Mucosa of rectum (tissue), 2 donors: ENCODE measurements around the gene MSS51.
"Not testable (repeated sequence)": the region's sequence is repeated elsewhere in the genome, so short reads cannot be mapped to it uniquely, and the experiment has no call there.

ENCODE experiments used
- H3K27ac ChIP-seq, 2 donors: one replicate each; pipeline ENCODE4 v1.7.0; 2013; ENCODE audit warnings: inconsistent platforms in 2 of 2, low read depth in 2 of 2, low read length in 2 of 2
- H3K27me3 ChIP-seq, 2 donors: one replicate each; pipeline ENCODE4 v1.7.0; 2013; ENCODE audit warnings: low read length in 2 of 2; ENCODE audit not compliant: control insufficient read depth in 2 of 2, insufficient read depth in 2 of 2
- H3K36me3 ChIP-seq, 2 donors: one replicate each; pipeline ENCODE4 v1.7.0; 2013; ENCODE audit warnings: low read length in 2 of 2; ENCODE audit not compliant: control insufficient read depth in 2 of 2, insufficient read depth in 2 of 2
- H3K4me1 ChIP-seq, 2 donors: one replicate each; pipeline ENCODE4 v1.7.0; 2013; ENCODE audit warnings: low read length in 2 of 2, mild to moderate bottlenecking in 1 of 2; ENCODE audit not compliant: control insufficient read depth in 2 of 2, insufficient read depth in 2 of 2
- H3K4me3 ChIP-seq, 2 donors: one replicate each; pipeline ENCODE4 v1.7.0; 2013; ENCODE audit warnings: low read length in 2 of 2
- H3K9ac ChIP-seq, 2 donors: one replicate each; pipeline ENCODE4 v1.7.0; 2013; ENCODE audit warnings: low read length in 2 of 2, low read depth in 1 of 2, mild to moderate bottlenecking in 1 of 2
- H3K9me3 ChIP-seq, 2 donors: one replicate each; pipeline ENCODE4 v1.7.0; 2013; ENCODE audit warnings: low read length in 2 of 2; ENCODE audit not compliant: control insufficient read depth in 2 of 2
- donor health status: healthy.
- donor health status: Normal muscosa, but diverticular disease.

Gene MSS51

DNA sequence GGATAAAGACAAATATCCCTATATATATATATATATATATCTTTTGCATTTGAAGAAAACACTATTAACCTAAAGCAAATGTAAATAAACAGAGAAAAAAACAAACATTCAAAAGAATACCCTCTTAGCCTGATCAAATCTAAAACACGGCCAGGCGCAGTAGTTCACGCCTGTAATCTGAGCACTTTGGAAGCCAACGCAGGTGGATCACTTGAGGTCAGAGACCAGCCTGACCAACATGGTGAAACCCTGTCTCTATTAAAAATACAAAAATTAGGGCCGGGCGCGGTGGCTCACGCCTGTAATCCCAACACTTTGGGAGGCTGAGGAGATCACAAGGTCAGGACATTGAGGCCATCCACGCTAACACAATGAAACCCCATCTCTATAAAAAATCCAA lies 28.7 kb downstream of the MSS51 start:
- Histone ChIP-seq H3K27ac (no peak overlapping the region), H3K4me3 (no peak overlapping the region), H3K9ac (no peak overlapping the region), H3K36me3 (peaks cover 3 to 5% of the 10 kb centered on the region in 2 donors), H3K27me3 (no peaks in the 10 kb centered on the region), H3K4me1 (no peaks in the 10 kb centered on the region), H3K9me3 (no peaks in the 10 kb centered on the region)

DNA sequence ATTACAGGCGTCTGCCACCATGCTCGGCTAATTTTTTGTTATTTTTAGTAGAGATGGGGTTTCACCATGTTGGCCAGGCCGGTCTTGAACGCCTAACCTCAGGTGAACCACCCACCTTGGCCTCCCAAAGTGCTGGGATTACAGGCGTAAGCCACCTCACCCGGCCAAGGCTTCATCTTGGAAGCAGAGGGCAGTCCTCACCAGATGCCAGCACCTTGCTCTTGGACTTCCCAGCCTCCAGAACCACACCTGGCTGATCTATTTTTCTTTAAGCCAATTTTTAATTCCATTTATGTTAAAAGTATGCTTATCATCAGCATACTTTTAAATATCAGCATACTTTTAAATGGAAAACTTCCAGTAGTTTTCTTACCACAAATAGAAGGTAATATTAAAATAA lies 31.7 kb downstream of the MSS51 start:
- H3K36me3 ChIP-seq: peaks cover 12 to 24% of the 10 kb centered on the region in 2 donors
- no peak overlapping the region for H3K4me3 ChIP-seq
- H3K27me3 ChIP-seq: no peaks in the 10 kb centered on the region
- H3K27ac ChIP-seq: no peak overlapping the region
- no peaks in the 10 kb centered on the region for H3K9me3 ChIP-seq
- H3K4me1 ChIP-seq: no peaks in the 10 kb centered on the region
- no peak overlapping the region for H3K9ac ChIP-seq

DNA sequence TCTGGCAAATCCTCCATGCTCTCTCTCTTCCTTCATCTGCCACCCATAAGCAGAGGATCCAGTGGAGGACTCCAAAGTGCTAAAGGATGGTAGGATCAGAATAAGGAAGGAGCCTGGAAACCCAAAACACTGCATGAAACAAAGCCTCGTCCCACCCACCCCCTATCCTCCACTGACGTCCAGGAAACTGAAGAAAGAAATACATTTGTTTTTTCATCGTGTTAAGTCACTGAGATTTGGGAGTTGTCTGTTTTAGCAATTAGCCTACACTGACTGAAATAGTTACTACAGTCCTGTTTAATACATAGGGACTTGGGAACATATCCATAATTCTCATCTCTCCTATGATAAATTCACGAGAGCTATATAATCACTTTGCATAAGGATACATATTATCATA lies 34.3 kb downstream of the MSS51 start:
- Histone ChIP-seq H3K36me3 (peaks cover 27 to 46% of the 10 kb centered on the region in 2 donors), H3K4me1 (no peaks in the 10 kb centered on the region)

DNA sequence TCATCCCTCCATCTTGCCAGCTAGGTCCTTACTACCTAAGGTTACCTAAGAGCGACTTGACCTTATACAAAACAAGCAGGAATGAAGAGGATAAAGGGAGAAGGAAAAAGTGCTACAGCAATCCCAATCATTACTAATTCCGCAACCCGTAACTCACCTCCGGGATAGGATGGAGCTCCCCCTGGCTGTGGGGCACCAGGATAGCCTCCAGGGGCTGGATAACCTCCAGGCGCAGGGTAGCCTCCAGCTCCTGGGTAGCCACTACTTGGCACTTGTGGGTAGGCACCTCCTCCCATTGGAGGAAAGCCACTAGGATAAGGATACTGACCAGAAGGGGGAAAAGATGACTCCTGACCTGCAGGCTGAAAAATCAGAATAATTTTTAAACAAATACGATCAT lies 35.3 kb downstream of the MSS51 start:
- peaks cover 27 to 46% of the 10 kb centered on the region in 2 donors for H3K36me3 ChIP-seq
- no peak overlapping the region for H3K4me3 ChIP-seq
- no peak overlapping the region for H3K9ac ChIP-seq
- no peaks in the 10 kb centered on the region for H3K27me3 ChIP-seq
- H3K27ac ChIP-seq: no peak overlapping the region
- H3K4me1 ChIP-seq: no peaks in the 10 kb centered on the region
- no peaks in the 10 kb centered on the region for H3K9me3 ChIP-seq

More for the DNA sequence above, 34.3 kb downstream of the MSS51 start:
- no peak overlapping the region for H3K4me3 ChIP-seq
- H3K27me3 ChIP-seq: no peaks in the 10 kb centered on the region
- H3K9me3 ChIP-seq: no peaks in the 10 kb centered on the region
- H3K27ac ChIP-seq: no peak overlapping the region
- no peak overlapping the region for H3K9ac ChIP-seq

DNA sequence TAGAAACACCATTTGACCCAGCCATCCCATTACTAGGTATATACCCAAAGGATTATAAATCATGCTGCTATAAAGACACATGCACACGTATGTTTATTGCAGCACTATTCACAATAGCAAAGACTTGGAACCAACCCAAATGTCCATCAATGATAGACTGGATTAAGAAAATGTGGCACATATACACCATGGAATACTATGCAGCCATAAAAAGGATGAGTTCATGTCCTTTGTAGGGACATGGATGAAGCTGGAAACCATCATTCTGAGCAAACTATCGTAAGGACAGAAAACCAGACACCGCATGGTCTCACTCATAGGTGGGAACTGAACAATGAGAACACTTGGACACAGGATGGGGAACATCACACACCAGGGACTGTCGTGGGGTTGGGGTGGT lies 39.0 kb downstream of the MSS51 start:
- not testable (repeated sequence) for H3K27me3 ChIP-seq, H3K9me3 ChIP-seq, H3K4me1 ChIP-seq, H3K4me3 ChIP-seq, H3K9ac ChIP-seq, H3K27ac ChIP-seq
- peaks cover 27 to 47% of the 10 kb centered on the region in 2 donors for H3K36me3 ChIP-seq

DNA sequence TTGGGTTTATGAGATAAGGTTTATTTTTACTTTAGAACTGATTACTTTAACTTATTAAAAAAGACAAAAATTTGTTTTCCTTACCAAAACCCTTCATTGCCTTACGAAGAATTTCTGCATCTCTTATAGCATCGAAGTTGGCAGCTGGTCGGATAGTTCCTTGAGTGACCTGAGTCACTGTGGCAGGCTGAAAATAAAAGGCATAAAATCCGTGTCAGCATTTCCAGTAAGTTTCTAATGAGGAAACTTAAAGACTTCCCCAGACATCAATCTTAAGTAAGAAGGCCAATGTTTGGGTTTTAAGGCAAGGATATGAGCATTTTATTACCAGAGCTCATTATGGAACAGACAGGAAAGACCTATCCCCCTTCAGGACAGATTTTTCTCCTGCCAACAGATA lies 45.1 kb downstream of the MSS51 start:
- H3K36me3 ChIP-seq: peaks cover 41 to 56% of the 10 kb centered on the region in 2 donors
- H3K27me3 ChIP-seq: no peaks in the 10 kb centered on the region
- H3K27ac ChIP-seq: no peak overlapping the region
- H3K4me1 ChIP-seq: no peaks in the 10 kb centered on the region
- H3K4me3 ChIP-seq: no peak overlapping the region
- no peak overlapping the region for H3K9ac ChIP-seq
- no peaks in the 10 kb centered on the region for H3K9me3 ChIP-seq

DNA sequence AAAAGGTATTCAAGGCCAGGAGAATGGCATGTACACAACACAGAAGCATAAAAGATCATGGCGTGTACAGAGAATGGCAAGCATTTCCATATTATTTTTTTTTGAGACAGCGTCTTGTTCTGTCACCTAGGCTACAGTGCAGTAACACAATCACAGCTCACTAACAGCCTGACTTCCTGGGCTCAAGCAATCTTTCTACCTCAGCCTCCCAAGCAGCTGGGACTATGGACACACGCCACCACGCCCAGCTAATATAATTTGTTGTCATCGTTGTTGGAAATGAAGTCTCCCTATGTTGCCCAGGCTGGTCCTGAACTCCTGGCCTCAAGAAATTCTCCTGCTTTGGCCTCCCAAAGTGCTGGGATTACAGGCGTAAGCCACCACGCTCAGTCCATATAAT lies 46.8 kb downstream of the MSS51 start:
- Histone ChIP-seq H3K4me3 (no peak overlapping the region), H3K9ac (no peak overlapping the region), H3K36me3 (peaks cover 54 to 70% of the 10 kb centered on the region in 2 donors), H3K27me3 (no peaks in the 10 kb centered on the region), H3K27ac (no peak overlapping the region), H3K4me1 (no peaks in the 10 kb centered on the region), H3K9me3 (no peaks in the 10 kb centered on the region)

DNA sequence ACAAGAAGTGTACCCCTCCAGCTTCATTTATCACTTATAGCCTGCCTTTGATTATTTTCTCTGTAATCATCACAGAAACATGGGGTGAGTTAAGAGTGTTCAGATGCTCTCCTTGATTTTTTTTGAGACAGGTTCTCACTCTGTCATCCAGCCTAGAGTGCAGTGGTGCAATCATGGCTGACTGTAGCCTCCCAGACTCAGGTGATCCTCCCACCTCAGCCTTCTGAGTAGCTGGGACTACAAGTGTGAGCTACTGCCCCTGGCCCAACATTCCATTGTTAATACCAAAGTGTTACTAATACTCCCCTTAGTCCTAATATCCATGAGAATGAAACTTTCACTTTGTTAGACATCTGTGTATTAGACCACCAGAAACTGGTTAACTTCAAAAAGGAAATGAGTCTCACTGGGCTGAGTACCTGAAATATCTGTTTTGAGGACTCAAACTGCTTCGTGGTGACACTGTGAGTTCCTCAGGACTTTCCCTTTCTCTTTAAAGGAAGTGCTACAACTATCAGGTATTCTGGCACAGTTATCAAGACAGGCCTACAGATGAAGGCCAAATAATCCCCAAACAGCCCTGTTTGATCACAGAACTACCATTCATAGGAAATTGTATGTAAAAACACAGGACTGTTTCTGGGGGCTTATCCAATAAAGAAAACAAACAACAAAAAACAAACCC lies 54.2 kb downstream of the MSS51 start:
- Histone ChIP-seq H3K4me1 (no peaks in the 10 kb centered on the region), H3K27me3 (no peaks in the 10 kb centered on the region), H3K27ac (no peak overlapping the region), H3K36me3 (peaks cover 54 to 70% of the 10 kb centered on the region in 2 donors), H3K4me3 (no peak overlapping the region), H3K9me3 (no peaks in the 10 kb centered on the region), H3K9ac (no peak overlapping the region)

DNA sequence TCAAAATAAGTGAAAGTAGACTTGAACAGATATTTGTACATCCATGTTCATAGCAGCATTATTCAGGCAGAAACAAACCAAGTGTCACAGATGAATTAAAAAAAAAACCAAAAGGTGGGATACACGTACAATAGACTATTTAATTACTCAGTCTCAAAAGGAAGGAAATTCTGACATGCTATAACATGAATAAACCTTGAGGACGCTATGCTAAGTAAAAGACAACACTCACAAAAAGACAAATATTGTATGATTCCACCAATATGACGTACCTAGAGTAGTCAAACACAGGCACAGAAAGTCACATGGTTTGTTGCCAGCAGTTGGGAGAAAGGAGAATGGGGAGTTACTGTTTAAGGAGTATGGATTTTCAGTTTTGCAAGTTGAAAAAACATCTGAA lies 56.7 kb downstream of the MSS51 start:
- peaks cover 39 to 54% of the 10 kb centered on the region in 2 donors for H3K36me3 ChIP-seq

More for the DNA sequence above, 56.7 kb downstream of the MSS51 start:
- Histone ChIP-seq H3K9me3 (no peaks in the 10 kb centered on the region), H3K4me1 (no peaks in the 10 kb centered on the region), H3K4me3 (no peak overlapping the region), H3K27ac (no peak overlapping the region), H3K9ac (no peak overlapping the region), H3K27me3 (no peaks in the 10 kb centered on the region)
